ENCODE results near the gene SMAD7.
"Not testable (repeated sequence)": the region's sequence is repeated elsewhere in the genome, so short reads cannot be mapped to it uniquely, and the experiment has no call there.

Gene SMAD7

GRCh38 chr18:48877941-48878340, 72.8 kb downstream of the SMAD7 start:
- DNase-seq (ENCODE audit: low spot score), result no peak

GRCh38 chr18:48876590-48876989, 74.2 kb downstream of the SMAD7 start:
- no peak for DNase-seq (ENCODE audit: low spot score)

- peak; percentile 65 for DNase-seq (ENCODE audit: low spot score)
Measured at GRCh38 chr18:48875942-48876511, 74.7 kb downstream of the SMAD7 start.

GRCh38 chr18:48875314-48875941, 75.3 kb downstream of the SMAD7 start:
- no peak for DNase-seq (ENCODE audit: low spot score)

GRCh38 chr18:48874701-48875162, 76.0 kb downstream of the SMAD7 start:
- DNase-seq (ENCODE audit: low spot score), result no peak

- DNase-seq (ENCODE audit: low spot score), result no peak
Measured at GRCh38 chr18:48874233-48874632, 76.5 kb downstream of the SMAD7 start.

- peak; percentile 42 for DNase-seq (ENCODE audit: low spot score)
Measured at GRCh38 chr18:48872234-48873145, 78.3 kb downstream of the SMAD7 start.

- DNase-seq (ENCODE audit: low spot score), result no peak
Measured at GRCh38 chr18:48871391-48872166, 79.2 kb downstream of the SMAD7 start.

- DNase-seq (ENCODE audit: low spot score), result not testable (repeated sequence)
Measured at GRCh38 chr18:48870926-48871325, 79.8 kb downstream of the SMAD7 start.
